ENCODE measurements around the gene GLRA2.

DNA sequence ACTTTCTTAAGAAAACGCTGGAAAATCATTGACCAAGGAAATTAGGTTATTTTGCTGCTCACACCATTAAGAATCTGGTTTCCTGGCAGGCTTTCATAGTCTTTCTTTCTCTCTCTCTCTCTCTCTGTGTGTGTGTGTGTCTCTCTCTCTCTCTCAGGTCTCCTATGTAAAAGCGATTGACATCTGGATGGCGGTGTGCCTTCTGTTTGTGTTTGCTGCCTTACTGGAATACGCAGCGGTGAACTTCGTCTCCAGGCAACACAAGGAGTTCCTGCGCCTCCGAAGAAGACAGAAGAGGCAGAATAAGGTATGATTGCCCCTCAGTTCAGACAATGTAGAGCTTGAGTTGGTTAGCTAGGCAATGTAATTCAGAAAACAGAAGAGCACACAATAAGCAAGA is 161.2 kb downstream of the GLRA2 start:
- no peak for TF ChIP-seq SIN3A (IDR thresholded peaks at IDR 0.05; ENCODE audit: low read depth, low read length)
- no peak for TF ChIP-seq NFYB (IDR thresholded peaks at IDR 0.05; ENCODE audit: insufficient read depth, low read depth, low read length)
- TF ChIP-seq HDAC6 (IDR thresholded peaks at IDR 0.05; ENCODE audit: unreplicated experiment) = no peak
- TF ChIP-seq ZNF217 (IDR thresholded peaks at IDR 0.05) = no peak
- no peak for TF ChIP-seq GABPA (IDR thresholded peaks at IDR 0.05; ENCODE audit: low read depth)
- TF ChIP-seq POLR2AphosphoS5 (IDR thresholded peaks at IDR 0.05; ENCODE audit: low read length) = no peak
- no peak for TF ChIP-seq CBFB (IDR thresholded peaks at IDR 0.05; ENCODE audit: low read depth)
- no peak for TF ChIP-seq EP300 (IDR thresholded peaks at IDR 0.05; ENCODE audit: borderline replicate concordance in 1 of 2, control insufficient read depth in 1 of 2, low read depth in 2 of 2, low read length in 2 of 2)
- TF ChIP-seq, protein P1, sequence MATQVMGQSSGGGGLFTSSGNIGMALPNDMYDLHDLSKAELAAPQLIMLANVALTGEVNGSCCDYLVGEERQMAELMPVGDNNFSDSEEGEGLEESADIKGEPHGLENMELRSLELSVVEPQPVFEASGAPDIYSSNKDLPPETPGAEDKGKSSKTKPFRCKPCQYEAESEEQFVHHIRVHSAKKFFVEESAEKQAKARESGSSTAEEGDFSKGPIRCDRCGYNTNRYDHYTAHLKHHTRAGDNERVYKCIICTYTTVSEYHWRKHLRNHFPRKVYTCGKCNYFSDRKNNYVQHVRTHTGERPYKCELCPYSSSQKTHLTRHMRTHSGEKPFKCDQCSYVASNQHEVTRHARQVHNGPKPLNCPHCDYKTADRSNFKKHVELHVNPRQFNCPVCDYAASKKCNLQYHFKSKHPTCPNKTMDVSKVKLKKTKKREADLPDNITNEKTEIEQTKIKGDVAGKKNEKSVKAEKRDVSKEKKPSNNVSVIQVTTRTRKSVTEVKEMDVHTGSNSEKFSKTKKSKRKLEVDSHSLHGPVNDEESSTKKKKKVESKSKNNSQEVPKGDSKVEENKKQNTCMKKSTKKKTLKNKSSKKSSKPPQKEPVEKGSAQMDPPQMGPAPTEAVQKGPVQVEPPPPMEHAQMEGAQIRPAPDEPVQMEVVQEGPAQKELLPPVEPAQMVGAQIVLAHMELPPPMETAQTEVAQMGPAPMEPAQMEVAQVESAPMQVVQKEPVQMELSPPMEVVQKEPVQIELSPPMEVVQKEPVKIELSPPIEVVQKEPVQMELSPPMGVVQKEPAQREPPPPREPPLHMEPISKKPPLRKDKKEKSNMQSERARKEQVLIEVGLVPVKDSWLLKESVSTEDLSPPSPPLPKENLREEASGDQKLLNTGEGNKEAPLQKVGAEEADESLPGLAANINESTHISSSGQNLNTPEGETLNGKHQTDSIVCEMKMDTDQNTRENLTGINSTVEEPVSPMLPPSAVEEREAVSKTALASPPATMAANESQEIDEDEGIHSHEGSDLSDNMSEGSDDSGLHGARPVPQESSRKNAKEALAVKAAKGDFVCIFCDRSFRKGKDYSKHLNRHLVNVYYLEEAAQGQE (IDR thresholded peaks at IDR 0.05; ENCODE audit: low read depth, low read length) = no peak
- TF ChIP-seq, protein P2, sequence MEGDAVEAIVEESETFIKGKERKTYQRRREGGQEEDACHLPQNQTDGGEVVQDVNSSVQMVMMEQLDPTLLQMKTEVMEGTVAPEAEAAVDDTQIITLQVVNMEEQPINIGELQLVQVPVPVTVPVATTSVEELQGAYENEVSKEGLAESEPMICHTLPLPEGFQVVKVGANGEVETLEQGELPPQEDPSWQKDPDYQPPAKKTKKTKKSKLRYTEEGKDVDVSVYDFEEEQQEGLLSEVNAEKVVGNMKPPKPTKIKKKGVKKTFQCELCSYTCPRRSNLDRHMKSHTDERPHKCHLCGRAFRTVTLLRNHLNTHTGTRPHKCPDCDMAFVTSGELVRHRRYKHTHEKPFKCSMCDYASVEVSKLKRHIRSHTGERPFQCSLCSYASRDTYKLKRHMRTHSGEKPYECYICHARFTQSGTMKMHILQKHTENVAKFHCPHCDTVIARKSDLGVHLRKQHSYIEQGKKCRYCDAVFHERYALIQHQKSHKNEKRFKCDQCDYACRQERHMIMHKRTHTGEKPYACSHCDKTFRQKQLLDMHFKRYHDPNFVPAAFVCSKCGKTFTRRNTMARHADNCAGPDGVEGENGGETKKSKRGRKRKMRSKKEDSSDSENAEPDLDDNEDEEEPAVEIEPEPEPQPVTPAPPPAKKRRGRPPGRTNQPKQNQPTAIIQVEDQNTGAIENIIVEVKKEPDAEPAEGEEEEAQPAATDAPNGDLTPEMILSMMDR (IDR thresholded peaks at IDR 0.05 in 2 of 3, conservative IDR thresholded peaks at IDR 0.05 in 1 of 3; ENCODE audit: control insufficient read depth in 2 of 3, extremely low read depth in 1 of 3, insufficient read depth in 1 of 3, low read depth in 3 of 3, low read length in 3 of 3) = no peak
- no peak for TF ChIP-seq POLR2A (IDR thresholded peaks at IDR 0.05; ENCODE audit: low read depth, low read length)
- no peak for TF ChIP-seq NBN (IDR thresholded peaks at IDR 0.05)
- TF ChIP-seq ZNF592 (IDR thresholded peaks at IDR 0.05) = no peak
- TF ChIP-seq, protein P3, sequence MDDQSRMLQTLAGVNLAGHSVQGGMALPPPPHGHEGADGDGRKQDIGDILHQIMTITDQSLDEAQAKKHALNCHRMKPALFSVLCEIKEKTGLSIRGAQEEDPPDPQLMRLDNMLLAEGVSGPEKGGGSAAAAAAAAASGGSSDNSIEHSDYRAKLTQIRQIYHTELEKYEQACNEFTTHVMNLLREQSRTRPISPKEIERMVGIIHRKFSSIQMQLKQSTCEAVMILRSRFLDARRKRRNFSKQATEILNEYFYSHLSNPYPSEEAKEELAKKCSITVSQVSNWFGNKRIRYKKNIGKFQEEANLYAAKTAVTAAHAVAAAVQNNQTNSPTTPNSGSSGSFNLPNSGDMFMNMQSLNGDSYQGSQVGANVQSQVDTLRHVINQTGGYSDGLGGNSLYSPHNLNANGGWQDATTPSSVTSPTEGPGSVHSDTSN (IDR thresholded peaks at IDR 0.05; ENCODE audit: insufficient replicate concordance, low read depth, low read length) = no peak
